Measurements from ENCODE around the gene GLDN.
"Not testable (repeated sequence)": the region's sequence is repeated elsewhere in the genome, so short reads cannot be mapped to it uniquely, and the experiment has no call there.

DNA sequence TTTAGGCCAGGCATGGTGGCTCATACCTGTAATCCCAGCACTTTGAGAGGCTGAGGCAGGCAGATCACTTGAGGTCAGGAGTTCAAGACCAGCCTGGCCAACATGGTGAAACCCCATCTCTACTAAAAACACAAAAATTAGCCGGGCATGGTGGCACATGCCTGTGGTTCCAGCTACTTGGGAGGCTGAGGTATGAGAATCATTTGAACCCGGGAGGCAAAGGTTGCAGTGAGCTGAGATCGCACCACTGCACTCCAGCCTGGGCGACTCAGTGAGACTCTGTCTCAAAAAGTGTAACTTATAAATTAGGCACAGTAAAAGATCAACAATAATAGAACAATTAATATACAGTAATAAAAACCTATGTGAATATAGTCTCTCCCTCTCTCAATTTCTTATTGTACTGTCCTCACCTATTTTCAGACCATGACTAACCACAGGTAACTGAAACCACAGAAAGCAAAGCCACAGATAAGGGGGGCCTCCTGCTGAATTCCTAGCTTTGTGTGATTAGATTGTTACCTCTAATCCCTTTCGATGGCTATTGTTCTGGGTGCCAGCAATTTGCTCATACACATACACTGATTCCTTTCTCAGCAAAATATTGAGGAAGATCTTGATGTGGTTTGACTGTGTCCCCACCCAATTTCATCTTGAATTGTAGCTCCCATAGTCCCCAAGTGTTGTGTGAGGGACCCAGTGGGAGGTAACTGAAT is 104.7 kb downstream of the GLDN start:
- TF ChIP-seq, protein P1, sequence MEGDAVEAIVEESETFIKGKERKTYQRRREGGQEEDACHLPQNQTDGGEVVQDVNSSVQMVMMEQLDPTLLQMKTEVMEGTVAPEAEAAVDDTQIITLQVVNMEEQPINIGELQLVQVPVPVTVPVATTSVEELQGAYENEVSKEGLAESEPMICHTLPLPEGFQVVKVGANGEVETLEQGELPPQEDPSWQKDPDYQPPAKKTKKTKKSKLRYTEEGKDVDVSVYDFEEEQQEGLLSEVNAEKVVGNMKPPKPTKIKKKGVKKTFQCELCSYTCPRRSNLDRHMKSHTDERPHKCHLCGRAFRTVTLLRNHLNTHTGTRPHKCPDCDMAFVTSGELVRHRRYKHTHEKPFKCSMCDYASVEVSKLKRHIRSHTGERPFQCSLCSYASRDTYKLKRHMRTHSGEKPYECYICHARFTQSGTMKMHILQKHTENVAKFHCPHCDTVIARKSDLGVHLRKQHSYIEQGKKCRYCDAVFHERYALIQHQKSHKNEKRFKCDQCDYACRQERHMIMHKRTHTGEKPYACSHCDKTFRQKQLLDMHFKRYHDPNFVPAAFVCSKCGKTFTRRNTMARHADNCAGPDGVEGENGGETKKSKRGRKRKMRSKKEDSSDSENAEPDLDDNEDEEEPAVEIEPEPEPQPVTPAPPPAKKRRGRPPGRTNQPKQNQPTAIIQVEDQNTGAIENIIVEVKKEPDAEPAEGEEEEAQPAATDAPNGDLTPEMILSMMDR (conservative IDR thresholded peaks at IDR 0.05), result not testable (repeated sequence)
- not testable (repeated sequence) for TF ChIP-seq ZFX (IDR thresholded peaks at IDR 0.05)
